SJCRH30 (cell line): ENCODE data around the gene SPATA9. TPM values are rescaled to one million over a fixed set of nuclear protein-coding genes. Genes with fewer than 3 reads are reported as not detected.

ENCODE experiments used
- DNase-seq, 2 experiments: peaks; one replicate each; pipeline ENCODE4 v3.0.0-alpha.2; 2015 to 2020
- H3K27ac ChIP-seq: fragments of 250-450 bp; sonication (Bioruptor Pico); 2 replicates; pipeline ENCODE4 v1.5.1; 2020; ENCODE audit warnings: mild to moderate bottlenecking, moderate library complexity
- H3K27me3 ChIP-seq: fragments of 250-450 bp; sonication (Bioruptor Pico); 2 replicates; pipeline ENCODE4 v1.5.1; 2020; ENCODE audit warnings: mild to moderate bottlenecking, moderate library complexity
- H3K36me3 ChIP-seq: fragments of 250-450 bp; sonication (Bioruptor Pico); 2 replicates; pipeline ENCODE4 v1.5.1; 2020; ENCODE audit warnings: mild to moderate bottlenecking, moderate library complexity
- H3K4me1 ChIP-seq: fragments of 250-450 bp; sonication (Bioruptor Pico); 2 replicates; pipeline ENCODE4 v1.5.1; 2020; ENCODE audit warnings: mild to moderate bottlenecking, moderate library complexity
- H3K4me3 ChIP-seq: fragments of 250-450 bp; sonication (Bioruptor Pico); 2 replicates; pipeline ENCODE4 v1.5.1; 2020; ENCODE audit warnings: mild to moderate bottlenecking, moderate library complexity
- H3K9me3 ChIP-seq: fragments of 250-450 bp; sonication (Bioruptor Pico); replicated peaks from 2 replicates; pipeline ENCODE4 v1.5.1; 2020; ENCODE audit warnings: mild to moderate bottlenecking, moderate library complexity
- total RNA-seq: library from RNA; depleted of rRNA; stranded (reverse); fragments of >200 nt; shearing (Covaris generic); gene quantifications from 2 replicates; pipeline ENCODE4 v1.2.3, GENCODE V29; 2014; rRNA removed

SPATA9 gene
- total RNA-seq, 1 experiment from 2014 or later: 1.8 TPM

DNA sequence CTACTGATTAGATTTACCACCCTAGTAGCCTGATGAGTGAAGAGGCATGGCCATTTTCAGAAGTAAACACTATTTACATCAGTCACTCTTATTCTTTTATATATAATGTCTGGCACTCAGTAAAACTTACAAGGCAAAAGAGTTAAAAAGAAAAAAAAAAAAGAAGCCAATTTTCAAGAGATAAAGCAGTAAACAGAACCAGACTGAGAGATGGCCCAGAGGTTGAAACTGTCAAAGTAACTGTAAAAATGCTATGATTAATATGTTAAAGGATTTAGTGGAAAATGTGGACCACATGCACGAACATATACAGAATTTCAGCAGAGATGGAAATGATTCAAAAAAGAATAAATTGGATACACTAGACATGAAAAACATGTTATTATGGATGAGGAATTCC is 69.3 kb downstream of the SPATA9 start:
- H3K36me3 ChIP-seq: no peaks in the 10 kb centered on the region

DNA sequence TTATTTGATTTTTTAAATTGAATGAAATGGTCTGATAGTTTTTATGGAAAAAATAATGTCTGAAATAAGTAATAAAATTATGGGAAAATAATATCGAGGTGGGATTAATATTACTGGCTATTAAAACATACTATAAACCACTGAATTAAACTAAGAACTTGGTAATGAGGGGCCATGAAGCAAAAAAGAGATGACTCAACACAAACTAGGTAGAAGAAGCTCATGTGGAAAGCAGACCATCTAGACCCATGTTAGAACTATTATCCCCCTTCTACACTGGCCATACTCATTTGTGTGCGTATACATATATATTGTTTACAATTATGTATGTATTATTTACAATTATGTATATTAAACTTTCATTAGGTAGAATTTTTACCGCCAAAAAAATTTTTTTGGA is 71.4 kb downstream of the SPATA9 start:
- Histone ChIP-seq H3K4me1 (no peaks in the 10 kb centered on the region), H3K27ac (no peak overlapping the region), H3K36me3 (peaks cover 2% of the 10 kb centered on the region; the same call in 1 of the 2 replicates), H3K9me3 (peaks cover 3% of the 10 kb centered on the region; the same call in 1 of the 2 replicates), H3K4me3 (no peak overlapping the region), H3K27me3 (no peaks in the 10 kb centered on the region)
- DNase-seq: no peak

More for the DNA sequence above, 69.3 kb downstream of the SPATA9 start:
- Histone ChIP-seq H3K4me3 (no peak overlapping the region), H3K27ac (no peak overlapping the region), H3K4me1 (no peaks in the 10 kb centered on the region), H3K27me3 (no peaks in the 10 kb centered on the region), H3K9me3 (peaks cover 3% of the 10 kb centered on the region; the same call in 1 of the 2 replicates)
- no peak for DNase-seq

DNA sequence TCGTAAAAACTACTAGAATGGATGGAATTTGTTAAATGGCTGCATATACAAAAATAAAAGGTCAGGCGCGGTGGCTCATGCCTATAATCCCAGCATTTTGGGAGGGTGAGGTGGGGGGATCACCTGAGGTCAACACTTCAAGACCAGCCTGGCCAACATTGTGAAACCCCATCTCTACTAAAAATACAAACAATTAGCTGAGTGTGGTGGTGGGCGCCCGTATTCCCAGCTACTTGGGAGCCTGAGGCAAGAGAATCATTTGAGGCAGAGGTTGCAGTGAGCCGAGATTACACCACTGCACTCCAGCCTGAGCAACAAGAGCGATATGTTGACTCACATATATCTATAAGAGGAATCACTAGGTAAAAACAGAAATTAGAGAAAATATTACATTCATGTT is 72.2 kb downstream of the SPATA9 start:
- no peak for DNase-seq
- Histone ChIP-seq H3K27me3 (no peaks in the 10 kb centered on the region), H3K27ac (no peak overlapping the region), H3K4me1 (no peaks in the 10 kb centered on the region), H3K9me3 (peaks cover 3% of the 10 kb centered on the region; the same call in 1 of the 2 replicates), H3K36me3 (peaks cover 2% of the 10 kb centered on the region; the same call in 1 of the 2 replicates), H3K4me3 (no peak overlapping the region)

DNA sequence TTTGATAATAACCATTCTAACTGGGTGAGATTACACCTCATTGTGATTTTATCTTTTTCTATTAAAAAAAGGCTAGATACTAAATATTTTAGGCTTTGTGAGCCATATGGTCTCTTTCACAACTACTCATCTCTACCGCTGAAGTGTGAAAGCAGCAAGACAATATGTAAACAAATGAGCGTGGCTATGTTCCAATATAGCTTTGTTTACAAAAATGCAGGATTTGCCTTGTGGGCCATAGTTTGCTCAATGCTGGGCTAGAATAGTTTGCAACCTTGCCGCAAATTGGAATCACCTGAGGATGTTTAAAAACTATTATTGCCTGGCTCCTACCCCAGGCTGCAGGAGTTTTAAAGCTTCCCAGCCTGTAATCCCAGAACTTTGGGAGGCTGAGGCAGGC is 73.1 kb downstream of the SPATA9 start:
- H3K4me1 ChIP-seq: no peaks in the 10 kb centered on the region
- no peaks in the 10 kb centered on the region for H3K27me3 ChIP-seq
- H3K4me3 ChIP-seq: no peak overlapping the region
- peaks cover 2% of the 10 kb centered on the region; the same call in 1 of the 2 replicates for H3K36me3 ChIP-seq
- no peak overlapping the region for H3K27ac ChIP-seq
- DNase-seq: no peak
- H3K9me3 ChIP-seq: peaks cover 3% of the 10 kb centered on the region; the same call in 1 of the 2 replicates

Other genes starting within 250 kb of the SPATA9 start
- gene SKIC3, start 128.0 kb downstream of the SPATA9 start, total RNA-seq: 65.4 and 71.6 TPM in 2 replicates
- gene ARSK, start 127.9 kb downstream of the SPATA9 start, total RNA-seq: 13.8 and 15.7 TPM in 2 replicates
- not detected in 2 replicates for gene GPR150, start 62.9 kb downstream of the SPATA9 start, total RNA-seq
- gene RFESD, start 36.2 kb downstream of the SPATA9 start, total RNA-seq: 1.2 and 1.4 TPM in 2 replicates
- gene RHOBTB3, start 48.3 kb upstream of the SPATA9 start, total RNA-seq: 194 and 212 TPM in 2 replicates
- gene GLRX, start 139.7 kb upstream of the SPATA9 start, total RNA-seq: 17.7 and 21.4 TPM in 2 replicates